GM18519 (cell line): Measurements from ENCODE around the gene MUC3A.
"Not testable (repeated sequence)": the region's sequence is repeated elsewhere in the genome, so short reads cannot be mapped to it uniquely, and the experiment has no call there.

ENCODE experiments used
- ATAC-seq: cut with Tn5 transposase; IDR thresholded peaks from one replicate; pipeline ENCODE4 v1.9.1; 2021; ENCODE audit warnings: mild to moderate bottlenecking, moderate library complexity; ENCODE audit not compliant: unreplicated experiment, low FRiP score

Gene MUC3A

GRCh38 chr7:100949227-100949932 lies at the start of gene MUC3A:
Gene MUC3A, plus strand, starts transcription at chr7:100949534. Its CDS starts 91 bp downstream, at chr7:100949625.
- ATAC-seq, result no peak

- ATAC-seq, result no peak
These were observed 48.4 kb upstream of the MUC3A start for GRCh38 chr7:100900978-100901377.

- ATAC-seq, result no peak
These were observed 47.4 kb upstream of the MUC3A start for GRCh38 chr7:100901921-100902332.

- ATAC-seq, result no peak
These were observed 46.7 kb upstream of the MUC3A start for GRCh38 chr7:100902638-100903037.

- ATAC-seq, result no peak
These were observed 40.8 kb upstream of the MUC3A start for GRCh38 chr7:100908512-100908911.

GRCh38 chr7:100910443-100910842 lies 38.9 kb upstream of the MUC3A start:
- not testable (repeated sequence) for ATAC-seq

- no peak for ATAC-seq
These were observed 37.9 kb upstream of the MUC3A start for GRCh38 chr7:100911484-100911883.

- no peak for ATAC-seq
These were observed 35.0 kb upstream of the MUC3A start for GRCh38 chr7:100914208-100914878.

- no peak for ATAC-seq
These were observed 34.4 kb upstream of the MUC3A start for GRCh38 chr7:100914879-100915447.

GRCh38 chr7:100919335-100919734 lies 30.0 kb upstream of the MUC3A start:
- ATAC-seq, result not testable (repeated sequence)

- ATAC-seq, result not testable (repeated sequence)
These were observed 29.4 kb upstream of the MUC3A start for GRCh38 chr7:100919779-100920437.

GRCh38 chr7:100921039-100921438 lies 28.3 kb upstream of the MUC3A start:
- ATAC-seq, result no peak

GRCh38 chr7:100923616-100924015 lies 25.7 kb upstream of the MUC3A start:
- ATAC-seq, result not testable (repeated sequence)

- no peak for ATAC-seq
These were observed 19.5 kb upstream of the MUC3A start for GRCh38 chr7:100929808-100930174.

- no peak for ATAC-seq
These were observed 15.6 kb upstream of the MUC3A start for GRCh38 chr7:100933734-100934133.

- ATAC-seq, result not testable (repeated sequence)
These were observed 14.0 kb upstream of the MUC3A start for GRCh38 chr7:100935381-100935780.

GRCh38 chr7:100936167-100936566 lies 13.2 kb upstream of the MUC3A start:
- ATAC-seq, result not testable (repeated sequence)

GRCh38 chr7:100942045-100942774 lies 7.1 kb upstream of the MUC3A start:
- no peak for ATAC-seq

- no peak for ATAC-seq
These were observed 5.6 kb upstream of the MUC3A start for GRCh38 chr7:100943693-100944092.

GRCh38 chr7:100944138-100944537 lies 5.2 kb upstream of the MUC3A start:
- ATAC-seq, result no peak

GRCh38 chr7:100946111-100946510 lies 3.2 kb upstream of the MUC3A start:
- no peak for ATAC-seq
